AG04449 (cell line): ENCODE measurements around the gene MYL12A.

Experiments
- CTCF ChIA-PET: fragments of 350-600 bp; formaldehyde crosslinking; extraction: SDS; loops from one replicate; lab custom pipeline; 2021; ENCODE audit warnings: antibody characterized with exemption; lab: Yijun Ruan, JAX
- POLR2A ChIA-PET: fragments of 400-600, 350-600 bp; formaldehyde crosslinking; extraction: SDS; loops from one replicate; lab custom pipeline; 2020; ENCODE audit warnings: antibody characterized with exemption, inconsistent platforms; lab: Yijun Ruan, JAX
- DNase-seq: peaks from one replicate; pipeline ENCODE4 v3.0.0-alpha.2; 2010; ENCODE audit warnings: low read depth, low spot score
- H3K4me3 ChIP-seq: 2 replicates; pipeline ENCODE4 v1.5.1; 2011; ENCODE audit warnings: low read depth, mild to moderate bottlenecking, control low read depth, low read length
- TF ChIP-seq, protein P1 (sequence below): IDR thresholded peaks from one replicate; pipeline ENCODE4 v1.5.1; 2011; ENCODE audit warnings: mild to moderate bottlenecking, moderate library complexity, low read length, control low read depth, inconsistent platforms; ENCODE audit not compliant: insufficient read depth; ENCODE audit errors: missing control alignments

Gene MYL12A

DNA sequence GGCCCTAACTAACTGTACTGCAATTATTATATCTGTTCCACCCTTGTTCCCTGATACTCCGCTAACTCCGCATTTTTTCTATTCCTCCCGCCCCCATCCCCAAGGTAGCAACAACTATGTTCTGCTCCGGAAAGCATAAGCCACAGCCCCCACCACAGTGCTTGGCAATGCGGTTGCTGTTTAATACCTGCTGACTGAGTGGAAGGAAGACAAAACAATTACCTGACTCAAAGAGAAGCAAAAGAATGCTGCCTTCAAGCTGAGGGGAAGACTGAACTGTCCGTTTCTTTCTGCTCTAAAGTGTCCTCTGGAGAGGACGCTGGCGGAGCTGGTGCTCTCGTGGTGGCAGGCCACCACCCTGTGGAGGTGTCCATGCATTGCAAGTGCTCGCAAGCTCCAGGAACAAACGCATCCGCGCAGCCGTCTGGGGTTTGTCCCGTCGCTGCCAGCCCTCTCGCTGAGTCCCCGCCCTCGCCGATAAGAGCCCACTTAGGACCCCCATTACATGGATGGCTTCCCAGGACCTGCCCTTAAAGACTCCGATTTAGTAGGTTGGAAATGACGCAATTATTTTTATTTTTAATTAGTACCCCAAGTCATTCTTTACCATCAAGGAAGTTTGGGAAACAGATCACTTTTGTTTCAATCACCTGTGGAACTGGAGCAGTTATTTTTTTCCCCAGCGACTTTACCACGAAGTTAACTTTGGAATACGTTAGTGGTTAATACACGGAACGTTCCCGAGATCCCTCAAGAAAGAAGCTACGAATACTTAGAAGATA lies 1.6 kb upstream of the MYL12A start:
- ChIA-PET POLR2A (interaction anchor here (2.1 kb wide), 1 partner anchor 675 kb away, joined by 5 read pairs; the partner anchor contains the start of genes METTL4 and NDC80), CTCF (interaction anchor here (0.6 to 5.7 kb wide), 37 partner anchors 8 to 546 kb away, joined by 3 to 66 read pairs (median 4); no protein-coding TSS in a partner anchor)
- H3K4me3 ChIP-seq, result peak overlapping the region; percentile 44
- DNase-seq, result no peak
- TF ChIP-seq, protein P1, sequence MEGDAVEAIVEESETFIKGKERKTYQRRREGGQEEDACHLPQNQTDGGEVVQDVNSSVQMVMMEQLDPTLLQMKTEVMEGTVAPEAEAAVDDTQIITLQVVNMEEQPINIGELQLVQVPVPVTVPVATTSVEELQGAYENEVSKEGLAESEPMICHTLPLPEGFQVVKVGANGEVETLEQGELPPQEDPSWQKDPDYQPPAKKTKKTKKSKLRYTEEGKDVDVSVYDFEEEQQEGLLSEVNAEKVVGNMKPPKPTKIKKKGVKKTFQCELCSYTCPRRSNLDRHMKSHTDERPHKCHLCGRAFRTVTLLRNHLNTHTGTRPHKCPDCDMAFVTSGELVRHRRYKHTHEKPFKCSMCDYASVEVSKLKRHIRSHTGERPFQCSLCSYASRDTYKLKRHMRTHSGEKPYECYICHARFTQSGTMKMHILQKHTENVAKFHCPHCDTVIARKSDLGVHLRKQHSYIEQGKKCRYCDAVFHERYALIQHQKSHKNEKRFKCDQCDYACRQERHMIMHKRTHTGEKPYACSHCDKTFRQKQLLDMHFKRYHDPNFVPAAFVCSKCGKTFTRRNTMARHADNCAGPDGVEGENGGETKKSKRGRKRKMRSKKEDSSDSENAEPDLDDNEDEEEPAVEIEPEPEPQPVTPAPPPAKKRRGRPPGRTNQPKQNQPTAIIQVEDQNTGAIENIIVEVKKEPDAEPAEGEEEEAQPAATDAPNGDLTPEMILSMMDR, result peak; percentile 89

DNA sequence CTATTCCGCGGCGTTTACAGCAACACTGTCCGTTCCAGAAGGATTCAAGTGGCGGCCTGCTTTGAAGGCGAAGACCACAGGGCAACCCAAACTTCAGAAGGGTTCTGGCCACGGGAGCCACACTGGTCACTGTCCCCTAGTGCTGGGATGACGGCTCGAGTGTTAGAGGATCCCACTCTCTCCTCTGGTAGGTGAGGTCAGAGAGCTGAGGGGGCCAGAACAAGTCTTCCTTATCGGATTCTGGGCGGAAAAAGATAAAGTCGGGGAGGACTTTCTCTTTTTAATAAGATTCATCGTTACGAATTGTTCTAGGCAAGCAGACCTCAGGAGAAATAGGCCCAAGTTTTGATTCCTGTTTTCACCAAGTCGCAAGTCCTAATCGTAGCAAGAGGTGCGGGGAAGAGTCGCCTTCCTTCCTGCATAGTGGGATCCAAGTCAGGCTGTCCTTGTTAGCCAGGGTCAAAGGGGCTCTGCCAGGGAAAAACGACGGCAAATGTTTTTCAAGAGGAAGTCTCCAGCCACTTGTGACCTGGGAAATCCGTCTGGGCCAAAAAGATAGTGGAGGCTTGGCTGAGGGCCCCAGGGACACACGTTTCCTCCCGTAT lies 864 bp upstream of the MYL12A start:
- TF ChIP-seq, protein P1, result no peak
- DNase-seq, result no peak
- CTCF ChIA-PET, result interaction anchor here (0.6 to 5.7 kb wide), 33 partner anchors 8 to 547 kb away, joined by 3 to 66 read pairs (median 4); no protein-coding TSS in a partner anchor
- peak overlapping the region; percentile 44 for H3K4me3 ChIP-seq
- POLR2A ChIA-PET, result interaction anchor here (0.6 to 2.2 kb wide), 8 partner anchors 9 to 676 kb away, joined by 3 to 16 read pairs (median 4); partner anchors contain the start of genes METTL4 and NDC80

- TF ChIP-seq, protein P1, result no peak
- POLR2A ChIA-PET, result interaction anchor here (0.6 to 2.2 kb wide), 6 partner anchors 8 to 677 kb away, joined by 3 to 16 read pairs (median 5); partner anchors contain the start of genes METTL4, MYL12B and NDC80
- H3K4me3 ChIP-seq, result peak overlapping the region; percentile 95
- CTCF ChIA-PET, result interaction anchor here (0.9 to 5.7 kb wide), 3 partner anchors 13 to 315 kb away, joined by 3 to 66 read pairs (median 4); no protein-coding TSS in a partner anchor
- DNase-seq, result no peak
Observed at GRCh38 chr18:3248062-3248657, 559 bp downstream of the MYL12A start.

GRCh38 chr18:3248658-3249359 lies 1.2 kb downstream of the MYL12A start:
- H3K4me3 ChIP-seq, result peak overlapping the region; percentile 95
- TF ChIP-seq, protein P1, result no peak
- no peak for DNase-seq
- ChIA-PET CTCF (interaction anchor here (0.9 to 1.5 kb wide), 2 partner anchors 12 to 305 kb away, joined by 3 to 4 read pairs; no protein-coding TSS in a partner anchor), POLR2A (interaction anchor here (0.6 to 2.2 kb wide), 3 partner anchors 13 to 373 kb away, joined by 3 to 16 read pairs (median 5); partner anchors contain the start of gene MYL12B)

DNA sequence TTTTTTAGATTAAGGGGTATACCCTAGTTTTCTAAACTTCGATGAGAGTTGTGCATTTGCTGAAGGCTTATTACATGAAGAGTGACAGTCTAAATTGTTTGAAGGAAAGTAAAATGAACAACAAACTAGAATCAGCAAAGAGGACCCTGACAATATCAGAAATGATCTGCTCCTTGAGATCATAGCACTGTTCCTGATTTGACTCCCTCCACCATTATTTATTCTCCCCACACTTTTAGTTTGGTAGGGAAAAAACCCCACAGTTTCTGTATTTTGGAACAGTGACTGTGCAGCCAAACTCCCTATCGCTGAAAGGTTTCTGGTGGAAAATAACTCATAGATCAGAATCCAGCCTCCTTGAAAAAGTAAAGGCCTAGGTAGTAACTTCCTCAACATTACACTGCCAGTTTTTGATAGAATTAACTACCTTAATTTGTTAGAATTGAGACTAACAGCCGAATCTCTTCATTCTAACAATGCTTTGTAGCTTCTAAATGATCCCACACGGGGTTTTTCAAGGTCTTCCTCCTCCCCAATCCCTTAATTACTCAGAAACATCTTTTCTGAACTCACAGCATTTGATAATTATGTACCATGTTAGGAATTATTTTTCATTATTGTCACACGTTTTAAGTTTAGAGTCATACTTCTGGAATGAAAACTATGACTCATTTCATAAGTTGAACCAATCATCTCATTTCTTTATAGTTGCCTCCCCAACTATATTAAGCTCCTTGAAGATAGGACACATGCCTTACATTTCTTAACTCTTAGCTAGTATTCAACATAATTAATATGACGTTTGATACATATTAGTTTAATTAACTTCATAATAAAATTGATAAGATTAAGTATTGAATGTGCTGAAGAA lies 2.9 kb downstream of the MYL12A start:
- no peak for DNase-seq
- ChIA-PET CTCF (no interaction called here), POLR2A (interaction anchor here (0.7 to 3.2 kb wide), 4 partner anchors 11 to 343 kb away, joined by 3 to 21 read pairs (median 4); partner anchors contain the start of gene MYL12B)
- H3K4me3 ChIP-seq, result peak overlapping the region; percentile 36
- TF ChIP-seq, protein P1, result no peak
